ENCODE data around the gene CIAO2B.
"Not testable (repeated sequence)": the region's sequence is repeated elsewhere in the genome, so short reads cannot be mapped to it uniquely, and the experiment has no call there.

Gene CIAO2B

GRCh38 chr16:66955363-66956153 is 21.4 kb upstream of the CIAO2B start:
- not testable (repeated sequence) for DNase-seq (ENCODE audit: low read depth)

GRCh38 chr16:66954097-66954659 is 20.0 kb upstream of the CIAO2B start:
- DNase-seq (ENCODE audit: low read depth): peak; percentile 52

- DNase-seq (ENCODE audit: low read depth): no peak
These were observed 19.4 kb upstream of the CIAO2B start for GRCh38 chr16:66953462-66954096.

- no peak for DNase-seq (ENCODE audit: low read depth)
These were observed 18.4 kb upstream of the CIAO2B start for GRCh38 chr16:66952430-66953110.

- no peak for DNase-seq (ENCODE audit: low read depth)
These were observed 17.0 kb upstream of the CIAO2B start for GRCh38 chr16:66950971-66951790.

- no peak for DNase-seq (ENCODE audit: low read depth)
These were observed 16.2 kb upstream of the CIAO2B start for GRCh38 chr16:66950437-66950836.

- no peak for DNase-seq (ENCODE audit: low read depth)
These were observed 15.3 kb upstream of the CIAO2B start for GRCh38 chr16:66949472-66949871.

- no peak for DNase-seq (ENCODE audit: low read depth)
These were observed 14.6 kb upstream of the CIAO2B start for GRCh38 chr16:66948837-66949225.

- no peak for DNase-seq (ENCODE audit: low read depth)
These were observed 14.1 kb upstream of the CIAO2B start for GRCh38 chr16:66948134-66948836.

GRCh38 chr16:66947302-66948065 is 13.3 kb upstream of the CIAO2B start:
- DNase-seq (ENCODE audit: low read depth): peak; percentile 76

- DNase-seq (ENCODE audit: low read depth): no peak
These were observed 12.7 kb upstream of the CIAO2B start for GRCh38 chr16:66946974-66947301.

- DNase-seq (ENCODE audit: low read depth): no peak
These were observed 12.3 kb upstream of the CIAO2B start for GRCh38 chr16:66946541-66946940.

GRCh38 chr16:66945939-66946338 is 11.7 kb upstream of the CIAO2B start:
- DNase-seq (ENCODE audit: low read depth): no peak

GRCh38 chr16:66944971-66945370 is 10.8 kb upstream of the CIAO2B start:
- not testable (repeated sequence) for DNase-seq (ENCODE audit: low read depth)

- no peak for DNase-seq (ENCODE audit: low read depth)
These were observed 9.8 kb upstream of the CIAO2B start for GRCh38 chr16:66944054-66944441.

GRCh38 chr16:66943426-66944053 is 9.3 kb upstream of the CIAO2B start:
- DNase-seq (ENCODE audit: low read depth): no peak

GRCh38 chr16:66942981-66943380 is 8.8 kb upstream of the CIAO2B start:
- no peak for DNase-seq (ENCODE audit: low read depth)

- DNase-seq (ENCODE audit: low read depth): no peak
These were observed 6.0 kb upstream of the CIAO2B start for GRCh38 chr16:66940236-66940635.

GRCh38 chr16:66939366-66939765 is 5.2 kb upstream of the CIAO2B start:
- no peak for DNase-seq (ENCODE audit: low read depth)

- DNase-seq (ENCODE audit: low read depth): no peak
These were observed 3.6 kb upstream of the CIAO2B start for GRCh38 chr16:66937725-66938337.

All from activated gamma-delta T cell treated with anti-CD3 and anti-CD28 coated beads, Interleukin-2, amount 50 U/mL, for 16 hours (primary cell).